ENCODE data around the gene USP28. TPM values are rescaled to one million over a fixed set of nuclear protein-coding genes. Genes with fewer than 3 reads are reported as not detected.
A peak's percentile ranks its signal among the peaks of the same experiment; 100 is the strongest.

Gene USP28
- total RNA-seq, 1 donor from 2014 or later: 12.3 TPM

GRCh38 chr11:113874096-113874495 lies 1.3 kb downstream of the USP28 start:
- H3K36me3 ChIP-seq: no peaks in the 10 kb centered on the region
- peak in 1 of 2 donors; percentile 62 for DNase-seq (ENCODE audit: extremely low spot score in 2 of 2)
- intact Hi-C loops (cut with DNase I): no loop called here
- no peaks in the 10 kb centered on the region for H3K27me3 ChIP-seq
- no peaks in the 10 kb centered on the region for H3K9me3 ChIP-seq
- no peak overlapping the region for H3K27ac ChIP-seq
- TF ChIP-seq POLR2A (IDR thresholded peaks at IDR 0.05) (no peak), POLR2AphosphoS5 (IDR thresholded peaks at IDR 0.05; ENCODE audit: insufficient read depth in 1 of 2, low read depth in 1 of 2) (no peak)
- TF ChIP-seq, protein P1, sequence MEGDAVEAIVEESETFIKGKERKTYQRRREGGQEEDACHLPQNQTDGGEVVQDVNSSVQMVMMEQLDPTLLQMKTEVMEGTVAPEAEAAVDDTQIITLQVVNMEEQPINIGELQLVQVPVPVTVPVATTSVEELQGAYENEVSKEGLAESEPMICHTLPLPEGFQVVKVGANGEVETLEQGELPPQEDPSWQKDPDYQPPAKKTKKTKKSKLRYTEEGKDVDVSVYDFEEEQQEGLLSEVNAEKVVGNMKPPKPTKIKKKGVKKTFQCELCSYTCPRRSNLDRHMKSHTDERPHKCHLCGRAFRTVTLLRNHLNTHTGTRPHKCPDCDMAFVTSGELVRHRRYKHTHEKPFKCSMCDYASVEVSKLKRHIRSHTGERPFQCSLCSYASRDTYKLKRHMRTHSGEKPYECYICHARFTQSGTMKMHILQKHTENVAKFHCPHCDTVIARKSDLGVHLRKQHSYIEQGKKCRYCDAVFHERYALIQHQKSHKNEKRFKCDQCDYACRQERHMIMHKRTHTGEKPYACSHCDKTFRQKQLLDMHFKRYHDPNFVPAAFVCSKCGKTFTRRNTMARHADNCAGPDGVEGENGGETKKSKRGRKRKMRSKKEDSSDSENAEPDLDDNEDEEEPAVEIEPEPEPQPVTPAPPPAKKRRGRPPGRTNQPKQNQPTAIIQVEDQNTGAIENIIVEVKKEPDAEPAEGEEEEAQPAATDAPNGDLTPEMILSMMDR (IDR thresholded peaks at IDR 0.05): no peak
- H3K4me1 ChIP-seq: peaks cover 32% of the 10 kb centered on the region
- H3K4me3 ChIP-seq: peak overlapping the region in 1 of 2 donors; percentile 74

DNA sequence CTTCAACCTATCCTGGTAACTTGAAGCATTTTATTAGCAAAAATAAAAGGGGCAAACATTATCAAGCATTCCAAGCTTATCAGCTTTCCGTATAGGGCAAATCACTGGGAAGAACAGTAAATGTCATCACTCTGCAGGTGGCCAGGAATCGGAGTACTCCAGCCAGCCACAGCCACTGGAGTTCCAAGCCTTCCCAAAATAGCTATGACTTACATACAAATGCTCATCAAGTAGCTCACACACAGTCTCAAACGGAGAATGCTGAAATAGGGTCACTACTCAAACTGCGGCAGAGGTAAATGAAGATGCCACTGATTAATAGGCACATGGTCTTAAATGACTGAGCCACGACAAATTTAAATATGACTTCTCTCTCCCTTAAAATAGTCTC lies 2.1 kb downstream of the USP28 start:
- H3K4me3 ChIP-seq: no peak overlapping the region
- DNase-seq (ENCODE audit: extremely low spot score in 2 of 2): no peak
- peaks cover 32% of the 10 kb centered on the region for H3K4me1 ChIP-seq
- no peak for TF ChIP-seq POLR2A (IDR thresholded peaks at IDR 0.05)
- TF ChIP-seq, protein P1 (IDR thresholded peaks at IDR 0.05): no peak
- intact Hi-C loops (cut with DNase I): no loop called here
- H3K27me3 ChIP-seq: no peaks in the 10 kb centered on the region
- no peak overlapping the region for H3K27ac ChIP-seq
- H3K36me3 ChIP-seq: no peaks in the 10 kb centered on the region
- H3K9me3 ChIP-seq: no peaks in the 10 kb centered on the region

DNA sequence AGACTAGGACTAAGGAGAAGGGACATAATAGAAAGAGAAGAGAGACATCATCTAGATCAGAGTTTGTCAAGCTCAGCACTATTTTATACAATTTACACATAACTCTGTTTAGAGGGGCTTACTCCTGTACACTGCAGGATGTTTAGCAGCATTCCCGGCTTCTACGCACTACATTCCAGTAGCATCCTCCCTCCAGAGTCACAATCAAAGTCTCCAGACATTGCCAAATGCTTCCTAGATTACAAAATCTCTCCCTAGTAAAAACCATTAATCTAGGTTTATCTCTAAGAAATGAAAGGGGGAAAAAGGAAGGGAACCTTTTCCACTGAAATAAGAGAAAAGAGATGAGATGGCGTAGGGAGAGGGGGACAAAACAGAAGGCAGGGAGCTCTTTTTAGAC lies 4.0 kb downstream of the USP28 start:
- no peaks in the 10 kb centered on the region for H3K9me3 ChIP-seq
- DNase-seq (ENCODE audit: extremely low spot score in 2 of 2): no peak
- no peak overlapping the region for H3K27ac ChIP-seq
- peaks cover 30% of the 10 kb centered on the region for H3K4me1 ChIP-seq
- no peaks in the 10 kb centered on the region for H3K27me3 ChIP-seq
- no peak overlapping the region for H3K4me3 ChIP-seq
- H3K36me3 ChIP-seq: no peaks in the 10 kb centered on the region
- intact Hi-C loops (cut with DNase I): no loop called here
- no peak for TF ChIP-seq POLR2A (IDR thresholded peaks at IDR 0.05)
- TF ChIP-seq POLR2AphosphoS5 (IDR thresholded peaks at IDR 0.05; ENCODE audit: insufficient read depth in 1 of 2, low read depth in 1 of 2): no peak
- TF ChIP-seq, protein P1 (IDR thresholded peaks at IDR 0.05): no peak

GRCh38 chr11:113867843-113868503 lies 7.4 kb downstream of the USP28 start:
- TF ChIP-seq POLR2AphosphoS5 (IDR thresholded peaks at IDR 0.05; ENCODE audit: insufficient read depth in 1 of 2, low read depth in 1 of 2): no peak
- TF ChIP-seq POLR2A (IDR thresholded peaks at IDR 0.05): no peak
- TF ChIP-seq, protein P1 (IDR thresholded peaks at IDR 0.05): no peak
- DNase-seq (ENCODE audit: extremely low spot score in 2 of 2): no peak
- Histone ChIP-seq H3K9me3 (no peaks in the 10 kb centered on the region), H3K36me3 (no peaks in the 10 kb centered on the region), H3K27ac (no peak overlapping the region), H3K4me1 (peaks cover 11% of the 10 kb centered on the region), H3K27me3 (no peaks in the 10 kb centered on the region), H3K4me3 (no peak overlapping the region)
- intact Hi-C loops (cut with DNase I): no loop called here

DNA sequence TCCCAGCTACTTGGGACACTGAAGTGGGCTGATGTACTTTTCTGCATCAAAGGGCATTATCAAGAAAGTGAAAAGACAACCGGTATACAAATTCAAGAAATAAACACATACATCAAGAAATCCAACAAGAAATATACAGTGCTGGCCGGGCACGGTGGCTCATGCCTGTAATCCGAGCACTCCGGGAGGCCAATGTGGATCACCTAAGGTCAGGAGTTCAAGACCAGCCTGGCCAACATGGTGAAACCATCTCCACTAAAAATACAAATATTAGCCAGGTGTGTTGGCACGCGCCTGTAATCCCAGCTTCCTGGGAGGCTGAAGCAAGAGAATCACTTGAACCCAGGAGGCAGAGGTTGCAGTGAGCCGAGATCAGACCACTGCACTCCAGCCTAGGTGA lies 9.5 kb downstream of the USP28 start:
- intact Hi-C loops (cut with DNase I): no loop called here

More for the DNA sequence above, 9.5 kb downstream of the USP28 start:
- no peak for TF ChIP-seq POLR2A (IDR thresholded peaks at IDR 0.05)
- TF ChIP-seq POLR2AphosphoS5 (IDR thresholded peaks at IDR 0.05; ENCODE audit: insufficient read depth in 1 of 2, low read depth in 1 of 2): no peak
- TF ChIP-seq, protein P1 (IDR thresholded peaks at IDR 0.05): no peak
- H3K36me3 ChIP-seq: no peaks in the 10 kb centered on the region
- H3K4me3 ChIP-seq: no peak overlapping the region
- no peak for DNase-seq (ENCODE audit: extremely low spot score in 2 of 2)
- H3K4me1 ChIP-seq: no peaks in the 10 kb centered on the region
- H3K27me3 ChIP-seq: no peaks in the 10 kb centered on the region
- no peaks in the 10 kb centered on the region for H3K9me3 ChIP-seq
- H3K27ac ChIP-seq: no peak overlapping the region

All from vagina (tissue), 2 donors.